Measurements from ENCODE around the gene RHBDL1. TPM values are rescaled to one million over a fixed set of nuclear protein-coding genes. Genes with fewer than 3 reads are reported as not detected.

Gene RHBDL1
- total RNA-seq, 1 experiment from 2014 or later = 1.1 TPM

DNA sequence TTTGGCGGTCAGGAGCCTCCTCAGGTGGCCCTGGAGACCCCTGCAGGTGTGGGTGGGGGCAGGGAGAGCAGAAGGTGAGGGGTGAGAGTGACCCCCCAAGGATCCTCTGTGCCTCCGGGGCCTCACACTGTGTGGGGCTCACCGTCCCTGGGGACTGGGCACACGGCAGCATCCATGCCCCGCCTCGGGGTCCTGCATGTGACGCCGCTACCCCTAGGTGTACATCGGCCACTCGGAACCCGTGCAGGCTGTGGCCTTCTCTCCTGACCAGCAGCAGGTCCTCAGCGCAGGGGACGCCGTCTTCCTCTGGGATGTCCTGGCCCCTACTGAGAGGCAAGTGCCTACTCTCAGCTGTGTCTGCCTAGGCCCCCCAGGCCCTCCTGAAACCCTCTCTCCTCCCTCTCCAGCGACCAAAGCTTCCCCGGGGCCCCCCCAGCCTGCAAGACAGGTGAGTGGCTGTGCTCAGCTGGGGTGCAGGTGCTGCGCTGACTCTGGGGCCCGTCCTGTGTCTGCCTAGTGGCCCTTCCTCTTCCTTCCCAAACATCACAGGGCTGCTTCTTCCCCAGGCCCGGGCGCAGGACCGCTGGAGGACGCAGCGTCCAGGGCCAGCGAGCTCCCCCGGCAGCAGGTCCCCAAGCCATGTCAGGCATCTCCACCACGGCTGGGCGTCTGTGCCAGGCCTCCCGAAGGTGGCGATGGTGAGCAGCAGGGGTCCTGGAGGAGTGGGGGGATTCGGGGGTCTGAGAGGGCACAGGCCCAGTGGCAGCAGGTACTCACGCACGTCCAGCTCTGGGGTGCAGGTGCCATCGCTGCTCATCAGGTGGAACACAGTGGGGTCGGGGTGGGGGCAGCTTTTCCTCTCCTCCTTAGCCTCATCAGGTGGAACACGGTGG, 16.5 kb upstream of the RHBDL1 start:
- H3K36me3 ChIP-seq = peaks cover 59% of the 10 kb centered on the region
- H3K4me1 ChIP-seq (replicated peaks) = no peaks in the 10 kb centered on the region
- H3K27me3 ChIP-seq (replicated peaks) = no peaks in the 10 kb centered on the region
- DNase-seq (ENCODE audit: low read depth in 1 of 2, low spot score in 2 of 2) = no peak
- H3K9me3 ChIP-seq (replicated peaks) = no peaks in the 10 kb centered on the region
- H3K27ac ChIP-seq = no peak overlapping the region
- no peak overlapping the region for H3K4me3 ChIP-seq

DNA sequence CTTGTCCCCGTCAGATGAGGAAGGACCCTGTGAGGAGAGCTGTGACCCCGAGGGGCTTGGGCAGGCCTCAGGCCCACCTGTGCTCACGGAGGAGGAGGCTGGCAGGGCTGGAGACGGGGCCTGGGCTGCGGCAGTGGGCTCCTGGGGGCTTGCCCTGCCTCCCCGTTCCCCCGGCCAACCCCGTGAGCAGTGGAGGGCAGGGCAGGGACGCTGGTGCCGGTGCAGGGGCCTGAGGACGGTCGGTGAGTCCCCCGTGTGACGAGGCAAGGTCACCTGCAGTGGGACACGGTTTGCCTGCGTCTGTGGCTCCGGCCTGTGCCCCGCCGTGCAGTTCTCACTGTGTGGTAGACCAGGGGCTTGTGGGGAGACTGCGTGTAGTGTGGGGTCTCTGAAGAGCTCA, 15.9 kb upstream of the RHBDL1 start:
- Histone ChIP-seq H3K9me3 (replicated peaks) (no peaks in the 10 kb centered on the region), H3K4me3 (no peak overlapping the region), H3K4me1 (replicated peaks) (no peaks in the 10 kb centered on the region), H3K27ac (no peak overlapping the region), H3K36me3 (peaks cover 58% of the 10 kb centered on the region), H3K27me3 (replicated peaks) (no peaks in the 10 kb centered on the region)
- no peak for DNase-seq (ENCODE audit: low read depth in 1 of 2, low spot score in 2 of 2)

DNA sequence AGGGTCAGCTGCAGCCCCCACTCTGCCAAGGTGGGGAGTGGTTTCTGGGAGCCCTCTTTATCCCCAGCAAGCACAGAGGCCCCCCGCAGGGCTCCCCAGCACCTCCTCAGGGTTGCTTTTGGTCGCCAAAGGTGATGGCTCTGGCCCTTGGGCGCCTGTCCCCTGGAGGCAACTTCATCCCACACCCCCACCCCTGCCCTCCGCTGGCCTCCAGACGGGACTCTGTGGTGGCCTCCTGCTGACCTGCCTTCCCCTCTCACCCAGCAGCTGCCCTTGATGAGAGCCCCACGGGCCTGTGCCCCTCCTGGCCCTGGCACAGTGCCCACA, 15.4 kb upstream of the RHBDL1 start:
- Histone ChIP-seq H3K4me3 (no peak overlapping the region), H3K4me1 (replicated peaks) (no peaks in the 10 kb centered on the region), H3K27me3 (replicated peaks) (no peaks in the 10 kb centered on the region), H3K36me3 (peaks cover 53% of the 10 kb centered on the region), H3K27ac (no peak overlapping the region), H3K9me3 (replicated peaks) (no peaks in the 10 kb centered on the region)
- no peak for DNase-seq (ENCODE audit: low read depth in 1 of 2, low spot score in 2 of 2)

DNA sequence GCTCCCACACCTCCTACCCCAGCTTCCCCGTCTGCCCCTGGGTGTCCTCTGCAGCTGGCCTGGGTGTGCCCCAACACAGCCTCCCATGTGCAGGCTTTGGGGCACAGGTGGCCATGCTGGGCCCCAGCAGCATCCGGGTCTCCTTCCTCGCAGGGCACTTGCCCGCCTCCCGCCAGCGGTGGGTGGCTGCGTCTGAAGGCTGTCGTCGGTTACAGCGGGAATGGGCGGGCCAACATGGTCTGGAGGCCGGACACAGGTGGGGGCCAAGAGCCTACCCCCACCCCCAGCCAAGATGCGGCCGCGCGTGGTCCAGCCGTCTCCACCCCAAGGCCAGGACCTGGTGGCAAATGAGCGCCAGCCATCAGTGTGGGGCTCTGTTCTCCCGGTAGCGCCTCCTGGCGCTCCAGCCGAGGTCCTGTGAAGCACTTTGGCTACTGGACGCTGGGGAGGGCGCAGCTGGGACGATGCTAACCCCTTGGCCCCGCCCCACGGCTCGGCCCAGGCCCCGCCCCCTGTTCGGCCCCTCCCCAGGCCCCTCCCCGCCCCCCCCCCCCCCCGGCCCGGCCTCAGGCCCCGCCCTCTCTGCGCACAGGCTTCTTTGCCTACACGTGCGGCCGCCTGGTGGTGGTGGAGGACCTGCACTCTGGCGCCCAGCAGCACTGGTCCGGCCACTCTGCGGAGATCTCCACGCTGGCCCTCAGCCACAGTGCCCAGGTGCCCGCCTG, 14.8 kb upstream of the RHBDL1 start:
- Histone ChIP-seq H3K4me1 (replicated peaks) (no peaks in the 10 kb centered on the region), H3K36me3 (peaks cover 48% of the 10 kb centered on the region), H3K9me3 (replicated peaks) (no peaks in the 10 kb centered on the region), H3K4me3 (no peak overlapping the region), H3K27ac (no peak overlapping the region), H3K27me3 (replicated peaks) (no peaks in the 10 kb centered on the region)
- no peak for DNase-seq (ENCODE audit: low read depth in 1 of 2, low spot score in 2 of 2)

DNA sequence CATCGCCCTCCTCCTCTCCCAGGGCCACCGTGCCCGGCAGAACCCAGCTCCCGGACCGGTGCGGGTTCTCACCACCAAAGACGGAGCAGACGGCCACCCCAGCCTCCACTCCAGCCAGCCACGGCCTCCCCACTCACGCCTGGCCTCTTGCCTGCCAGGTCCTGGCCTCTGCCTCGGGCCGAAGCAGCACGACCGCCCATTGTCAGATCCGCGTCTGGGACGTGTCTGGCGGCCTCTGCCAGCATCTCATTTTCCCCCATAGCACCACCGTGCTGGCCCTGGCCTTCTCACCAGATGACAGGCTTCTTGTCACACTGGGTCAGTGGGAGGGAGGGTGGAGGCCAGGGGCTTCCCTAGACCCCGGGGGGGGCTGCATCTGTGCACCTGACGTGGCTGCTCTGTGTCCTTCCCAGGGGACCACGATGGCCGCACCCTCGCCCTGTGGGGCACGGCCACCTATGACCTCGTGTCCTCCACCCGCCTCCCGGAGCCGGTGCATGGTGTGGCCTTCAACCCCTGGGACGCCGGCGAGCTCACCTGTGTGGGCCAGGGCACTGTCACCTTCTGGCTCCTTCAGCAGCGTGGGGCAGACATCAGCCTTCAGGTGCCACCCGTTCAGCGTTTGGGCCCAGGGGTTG, 14.2 kb upstream of the RHBDL1 start:
- Histone ChIP-seq H3K4me3 (no peak overlapping the region), H3K9me3 (replicated peaks) (no peaks in the 10 kb centered on the region), H3K36me3 (peaks cover 44% of the 10 kb centered on the region), H3K4me1 (replicated peaks) (no peaks in the 10 kb centered on the region), H3K27me3 (replicated peaks) (no peaks in the 10 kb centered on the region), H3K27ac (no peak overlapping the region)
- no peak for DNase-seq (ENCODE audit: low read depth in 1 of 2, low spot score in 2 of 2)

DNA sequence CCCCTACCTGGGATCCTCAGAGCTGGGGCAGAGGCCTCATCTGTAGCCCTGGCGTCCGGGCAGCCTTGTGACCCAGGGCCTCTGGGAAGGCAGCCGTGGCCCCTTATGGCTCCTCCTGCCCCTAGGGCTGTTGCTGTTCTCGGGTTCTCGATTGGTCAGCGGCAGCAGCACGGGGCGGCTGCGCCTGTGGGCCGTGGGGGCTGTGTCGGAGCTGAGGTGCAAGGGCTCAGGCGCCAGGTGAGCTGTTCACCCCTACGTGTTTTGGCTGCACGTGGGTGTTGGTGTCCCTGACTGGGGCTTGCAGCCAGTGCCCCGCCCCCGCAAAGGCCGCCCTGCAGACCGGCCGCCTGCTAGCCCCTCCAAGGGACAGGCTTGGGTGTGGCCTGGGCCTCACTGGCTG, 13.4 kb upstream of the RHBDL1 start:
- no peak overlapping the region for H3K27ac ChIP-seq
- H3K9me3 ChIP-seq (replicated peaks) = no peaks in the 10 kb centered on the region
- peaks cover 39% of the 10 kb centered on the region for H3K36me3 ChIP-seq
- no peaks in the 10 kb centered on the region for H3K27me3 ChIP-seq (replicated peaks)
- no peak for DNase-seq (ENCODE audit: low read depth in 1 of 2, low spot score in 2 of 2)
- H3K4me3 ChIP-seq = no peak overlapping the region
- H3K4me1 ChIP-seq (replicated peaks) = no peaks in the 10 kb centered on the region

DNA sequence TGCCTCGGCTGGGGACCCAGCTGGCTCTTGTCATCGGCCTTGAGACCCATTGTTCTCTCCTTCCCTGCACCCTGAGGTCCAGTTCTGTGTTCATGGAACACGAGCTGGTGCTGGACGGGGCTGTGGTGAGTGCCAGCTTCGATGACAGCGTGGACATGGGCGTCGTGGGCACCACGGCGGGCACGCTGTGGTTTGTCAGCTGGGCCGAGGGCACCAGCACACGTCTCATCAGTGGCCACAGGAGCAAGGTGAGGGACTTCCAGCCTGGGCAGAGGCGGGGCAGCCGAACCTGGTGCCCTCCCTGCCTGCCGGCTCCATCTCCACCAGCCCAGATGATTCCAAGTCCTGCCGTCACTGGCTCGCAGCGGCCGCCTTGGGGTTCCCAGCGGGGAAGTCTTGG, 12.9 kb upstream of the RHBDL1 start:
- no peaks in the 10 kb centered on the region for H3K27me3 ChIP-seq (replicated peaks)
- no peak overlapping the region for H3K4me3 ChIP-seq
- no peak overlapping the region for H3K27ac ChIP-seq
- no peaks in the 10 kb centered on the region for H3K9me3 ChIP-seq (replicated peaks)
- peaks cover 39% of the 10 kb centered on the region for H3K36me3 ChIP-seq
- DNase-seq (ENCODE audit: low read depth in 1 of 2, low spot score in 2 of 2) = no peak
- no peaks in the 10 kb centered on the region; the same call in 1 of the 2 replicates for H3K4me1 ChIP-seq (replicated peaks)

DNA sequence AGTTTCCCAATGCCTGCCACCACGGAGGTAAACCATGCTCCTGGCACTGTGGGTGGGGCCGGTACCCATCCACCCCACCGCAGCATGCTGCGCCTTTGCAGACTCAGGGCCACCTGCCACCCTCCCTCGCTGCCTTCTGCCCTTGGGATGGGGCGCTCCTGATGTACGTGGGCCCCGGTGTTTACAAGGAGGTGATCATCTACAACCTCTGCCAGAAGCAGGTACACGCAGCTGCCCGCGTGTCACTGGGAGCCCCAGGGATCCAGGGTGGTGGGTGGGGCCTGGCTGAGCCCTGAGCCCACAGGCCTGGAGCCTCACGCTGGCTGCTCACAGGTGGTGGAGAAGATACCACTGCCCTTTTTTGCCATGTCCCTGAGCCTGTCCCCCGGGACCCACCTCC, 8.9 kb upstream of the RHBDL1 start:
- DNase-seq (ENCODE audit: low read depth in 1 of 2, low spot score in 2 of 2) = no peak
- Histone ChIP-seq H3K27me3 (replicated peaks) (no peaks in the 10 kb centered on the region), H3K4me1 (replicated peaks) (peaks cover 10% of the 10 kb centered on the region), H3K27ac (no peak overlapping the region), H3K36me3 (peaks cover 47% of the 10 kb centered on the region), H3K4me3 (no peak overlapping the region), H3K9me3 (replicated peaks) (no peaks in the 10 kb centered on the region)

DNA sequence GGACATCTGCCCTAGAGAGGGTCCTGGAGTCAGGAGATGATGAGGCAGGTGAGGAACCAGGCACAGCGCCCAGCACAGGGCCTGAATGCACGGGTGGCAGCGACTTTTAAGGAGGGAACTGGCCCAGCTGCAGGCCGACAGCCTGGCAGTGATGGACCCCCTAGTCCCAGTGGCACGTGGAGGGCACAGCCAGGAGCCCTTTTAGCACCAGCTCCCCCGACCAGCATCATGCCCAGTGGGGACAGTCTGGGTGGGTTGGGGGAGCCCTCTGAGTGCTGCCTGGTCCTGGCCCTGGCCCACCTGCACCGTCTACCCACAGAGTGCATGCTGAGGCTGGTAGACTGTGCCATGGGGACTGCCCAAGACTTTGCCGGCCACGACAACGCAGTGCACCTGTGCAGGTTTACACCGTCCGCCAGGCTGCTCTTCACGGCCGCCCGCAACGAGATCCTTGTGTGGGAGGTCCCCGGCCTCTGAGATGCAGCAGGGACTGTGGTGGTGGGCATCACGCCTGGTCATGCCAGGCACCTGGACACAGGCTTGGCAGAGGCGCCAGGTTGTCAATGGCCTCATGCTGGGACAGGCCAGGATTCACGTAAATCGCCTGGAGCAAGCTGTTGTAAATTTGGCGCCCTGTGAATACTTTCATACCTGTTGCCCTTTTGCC, 8.2 kb upstream of the RHBDL1 start:
- Histone ChIP-seq H3K27me3 (replicated peaks) (no peaks in the 10 kb centered on the region), H3K9me3 (replicated peaks) (no peaks in the 10 kb centered on the region), H3K4me3 (peak overlapping the region; percentile 80), H3K27ac (no peak overlapping the region), H3K4me1 (replicated peaks) (peaks cover 10% of the 10 kb centered on the region), H3K36me3 (peaks cover 53% of the 10 kb centered on the region)
- DNase-seq (ENCODE audit: low read depth in 1 of 2, low spot score in 2 of 2) = no peak

DNA sequence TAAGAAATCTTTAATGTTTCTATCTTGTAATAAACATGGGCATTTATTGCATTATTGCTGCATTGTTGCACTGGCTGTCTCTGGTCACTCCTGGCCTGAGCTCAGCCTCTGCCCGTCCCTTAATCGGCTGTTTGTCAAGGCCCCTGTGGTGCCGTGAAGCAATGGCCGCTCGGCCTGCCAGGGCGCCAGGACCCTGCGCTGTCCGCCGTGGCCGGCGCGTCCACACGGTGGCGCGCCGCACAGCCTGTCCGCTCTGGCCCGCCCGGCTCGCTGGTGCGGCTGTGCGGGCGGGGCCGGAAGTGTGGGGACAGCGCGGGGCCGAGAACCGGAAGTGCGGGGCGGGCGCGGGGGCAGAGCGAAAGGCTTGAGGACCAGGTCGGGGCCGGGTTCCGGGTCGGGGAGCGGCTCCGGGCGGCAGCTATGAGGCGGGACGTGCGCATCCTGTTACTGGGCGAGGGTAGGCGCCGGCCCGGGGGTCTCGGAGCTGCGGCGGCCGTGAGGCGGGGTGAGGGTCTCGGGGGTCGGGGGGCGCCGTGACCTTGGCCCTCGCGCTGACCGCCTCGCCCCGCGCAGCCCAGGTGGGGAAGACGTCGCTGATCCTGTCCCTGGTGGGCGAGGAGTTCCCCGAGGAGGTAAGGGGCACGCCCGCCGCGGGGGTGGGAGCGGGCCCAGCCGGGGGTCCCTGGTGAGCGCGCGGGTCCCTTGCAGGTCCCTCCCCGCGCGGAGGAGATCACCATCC, 7.5 kb upstream of the RHBDL1 start, which contains the start of gene RHOT2:
Gene RHOT2, plus strand, starts transcription at position 353 of the 739 bp plus-strand sequence. Its CDS starts 68 bp downstream, at position 421.
- H3K27ac ChIP-seq = peak within 1 kb of the TSS; percentile 23; the same call in 1 of the 2 replicates
- no peaks in the 10 kb centered on the region for H3K9me3 ChIP-seq (replicated peaks)
- H3K4me3 ChIP-seq = peak within 1 kb of the TSS; percentile 80
- peak; percentile 68 to 93 for DNase-seq (ENCODE audit: low read depth in 1 of 2, low spot score in 2 of 2)
- peaks cover 10% of the 10 kb centered on the region for H3K4me1 ChIP-seq (replicated peaks)
- peaks cover 58% of the 10 kb centered on the region for H3K36me3 ChIP-seq
- H3K27me3 ChIP-seq (replicated peaks) = no peaks in the 10 kb centered on the region

DNA sequence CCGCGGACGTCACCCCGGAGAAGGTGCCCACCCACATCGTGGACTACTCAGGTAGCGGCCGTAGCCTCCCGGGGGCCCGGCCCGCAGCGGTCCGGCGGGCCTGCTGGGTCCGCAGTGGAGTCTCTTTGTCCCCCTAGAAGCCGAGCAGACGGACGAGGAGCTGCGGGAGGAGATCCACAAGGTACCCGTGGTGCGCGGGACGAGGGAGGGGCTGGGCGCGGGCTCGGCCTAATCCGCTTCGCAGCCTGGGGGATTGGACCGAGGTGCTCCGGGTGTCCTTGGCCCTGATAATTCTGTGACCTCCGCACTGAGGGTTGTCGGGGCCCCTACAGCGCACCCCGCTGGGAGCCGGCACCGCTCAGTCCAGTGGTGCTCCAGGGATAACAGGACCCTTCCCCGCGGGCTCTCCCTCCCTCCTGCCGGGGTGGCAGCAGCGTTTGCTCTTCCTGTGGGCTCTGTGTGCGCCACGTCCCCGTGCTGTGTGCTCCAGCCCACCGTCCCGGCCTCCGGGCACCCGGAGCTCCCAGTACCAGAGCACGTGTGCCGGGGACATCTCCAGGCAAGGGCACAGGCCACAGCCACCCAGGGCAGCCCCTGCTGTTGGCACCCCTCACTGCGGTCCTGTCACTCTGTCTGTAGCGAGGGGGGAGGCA, 6.8 kb upstream of the RHBDL1 start:
- H3K27me3 ChIP-seq (replicated peaks) = no peaks in the 10 kb centered on the region
- H3K4me3 ChIP-seq = peak overlapping the region; percentile 80
- peak overlapping the region; percentile 23; the same call in 1 of the 2 replicates for H3K27ac ChIP-seq
- no peaks in the 10 kb centered on the region for H3K9me3 ChIP-seq (replicated peaks)
- peaks cover 10% of the 10 kb centered on the region for H3K4me1 ChIP-seq (replicated peaks)
- DNase-seq (ENCODE audit: low read depth in 1 of 2, low spot score in 2 of 2) = peak in 1 of 2 experiments; percentile 26
- peaks cover 65% of the 10 kb centered on the region for H3K36me3 ChIP-seq

DNA sequence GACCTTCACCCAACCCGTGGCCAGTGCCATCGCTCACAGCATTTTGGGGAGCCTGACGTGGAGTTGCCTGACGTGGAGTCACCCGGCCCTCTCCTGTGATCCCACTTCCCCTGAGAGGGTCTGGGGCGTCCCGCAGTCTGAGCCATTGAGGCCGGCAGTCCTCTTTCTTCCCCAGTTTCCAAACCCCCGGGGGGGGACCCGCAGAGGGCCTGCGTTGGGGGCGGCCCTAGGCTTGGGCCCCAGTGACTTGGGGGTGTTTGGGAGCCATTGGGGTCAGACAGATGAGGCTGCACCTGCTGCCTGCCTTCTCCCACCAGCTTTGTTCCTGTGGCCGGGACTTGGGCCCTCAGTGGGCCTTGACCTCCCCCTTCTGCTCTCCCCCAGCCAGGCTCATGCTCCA, 5.8 kb upstream of the RHBDL1 start:
- no peak overlapping the region for H3K27ac ChIP-seq
- H3K36me3 ChIP-seq = peaks cover 72% of the 10 kb centered on the region
- no peak for DNase-seq (ENCODE audit: low read depth in 1 of 2, low spot score in 2 of 2)
- peaks cover 10% of the 10 kb centered on the region for H3K4me1 ChIP-seq (replicated peaks)
- H3K27me3 ChIP-seq (replicated peaks) = no peaks in the 10 kb centered on the region
- peak overlapping the region; percentile 80; the same call in 1 of the 2 replicates for H3K4me3 ChIP-seq
- H3K9me3 ChIP-seq (replicated peaks) = no peaks in the 10 kb centered on the region

Measured in SJSA1 (cell line).